ENCODE results near the gene VWA5A. TPM values are rescaled to one million over a fixed set of nuclear protein-coding genes. Genes with fewer than 3 reads are reported as not detected.

Gene VWA5A
- polyA plus RNA-seq, 2 of the 4 experiments (the other 2 are of a cell fraction), result 0.18 to 1.5 TPM

- TF ChIP-seq EHMT2 (IDR thresholded peaks at IDR 0.05; ENCODE audit: low read depth), result no peak
- no peak for TF ChIP-seq RNF2 (IDR thresholded peaks at IDR 0.05; ENCODE audit: borderline replicate concordance, low read depth)
- TF ChIP-seq HDAC2 (IDR thresholded peaks at IDR 0.05), result no peak
- TF ChIP-seq MYC (IDR thresholded peaks at IDR 0.05; ENCODE audit: borderline replicate concordance, low read length), result no peak
- no peak for TF ChIP-seq CEBPB (IDR thresholded peaks at IDR 0.05)
- no peak for TF ChIP-seq HEYL (CRISPR knock-in tag; IDR thresholded peaks at IDR 0.05)
- TF ChIP-seq ZFP36 (IDR thresholded peaks at IDR 0.05; ENCODE audit: borderline replicate concordance, partially characterized antibody), result no peak
- no peak for TF ChIP-seq FOSB (CRISPR knock-in tag; IDR thresholded peaks at IDR 0.05)
- no peak for TF ChIP-seq SREBF2 (IDR thresholded peaks at IDR 0.05)
- no peak for TF ChIP-seq TFCP2L1 (CRISPR knock-in tag; IDR thresholded peaks at IDR 0.05)
- no peak for TF ChIP-seq KDM1A (IDR thresholded peaks at IDR 0.05; ENCODE audit: low read depth)
- TF ChIP-seq, protein P1, sequence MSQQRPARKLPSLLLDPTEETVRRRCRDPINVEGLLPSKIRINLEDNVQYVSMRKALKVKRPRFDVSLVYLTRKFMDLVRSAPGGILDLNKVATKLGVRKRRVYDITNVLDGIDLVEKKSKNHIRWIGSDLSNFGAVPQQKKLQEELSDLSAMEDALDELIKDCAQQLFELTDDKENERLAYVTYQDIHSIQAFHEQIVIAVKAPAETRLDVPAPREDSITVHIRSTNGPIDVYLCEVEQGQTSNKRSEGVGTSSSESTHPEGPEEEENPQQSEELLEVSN (IDR thresholded peaks at IDR 0.05; ENCODE audit: borderline replicate concordance, low read depth), result no peak
- TF ChIP-seq, protein P2, sequence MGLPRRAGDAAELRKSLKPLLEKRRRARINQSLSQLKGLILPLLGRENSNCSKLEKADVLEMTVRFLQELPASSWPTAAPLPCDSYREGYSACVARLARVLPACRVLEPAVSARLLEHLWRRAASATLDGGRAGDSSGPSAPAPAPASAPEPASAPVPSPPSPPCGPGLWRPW (IDR thresholded peaks at IDR 0.05), result no peak
- no peak for TF ChIP-seq JUN (IDR thresholded peaks at IDR 0.05)
- TF ChIP-seq, protein P3, sequence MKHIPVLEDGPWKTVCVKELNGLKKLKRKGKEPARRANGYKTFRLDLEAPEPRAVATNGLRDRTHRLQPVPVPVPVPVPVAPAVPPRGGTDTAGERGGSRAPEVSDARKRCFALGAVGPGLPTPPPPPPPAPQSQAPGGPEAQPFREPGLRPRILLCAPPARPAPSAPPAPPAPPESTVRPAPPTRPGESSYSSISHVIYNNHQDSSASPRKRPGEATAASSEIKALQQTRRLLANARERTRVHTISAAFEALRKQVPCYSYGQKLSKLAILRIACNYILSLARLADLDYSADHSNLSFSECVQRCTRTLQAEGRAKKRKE (CRISPR knock-in tag; IDR thresholded peaks at IDR 0.05; ENCODE audit: low read depth), result no peak
- TF ChIP-seq FOXS1 (CRISPR knock-in tag; IDR thresholded peaks at IDR 0.05), result no peak
- no peak for TF ChIP-seq ZC3H11A (IDR thresholded peaks at IDR 0.05)
- TF ChIP-seq MAZ (IDR thresholded peaks at IDR 0.05; ENCODE audit: borderline replicate concordance, low read depth, low read length), result no peak
- no peak for TF ChIP-seq EHF (CRISPR knock-in tag; IDR thresholded peaks at IDR 0.05)
- TF ChIP-seq RFX5 (IDR thresholded peaks at IDR 0.05), result no peak
- no peaks in the 10 kb centered on the region for H3K9me3 ChIP-seq
- no peak overlapping the region for H3K27ac ChIP-seq
- H3K4me1 ChIP-seq, result no peaks in the 10 kb centered on the region
- no peak for DNase-seq (ENCODE audit: low read depth in 1 of 2, low spot score in 1 of 2)
- no peak overlapping the region for H3K4me3 ChIP-seq
- no peak overlapping the region for H3K4me2 ChIP-seq
- WGBS (ENCODE audit: missing lambda C conversion rate), result 20% methylated on average over 5 of the region's 5 CpGs
- ChIA-PET POLR2A (no interaction called here), CTCF (no interaction called here)
- no peak for ATAC-seq
- no peak for FAIRE-seq
Observed at GRCh38 chr11:124096364-124096763, 18.9 kb upstream of the VWA5A start.

DNA sequence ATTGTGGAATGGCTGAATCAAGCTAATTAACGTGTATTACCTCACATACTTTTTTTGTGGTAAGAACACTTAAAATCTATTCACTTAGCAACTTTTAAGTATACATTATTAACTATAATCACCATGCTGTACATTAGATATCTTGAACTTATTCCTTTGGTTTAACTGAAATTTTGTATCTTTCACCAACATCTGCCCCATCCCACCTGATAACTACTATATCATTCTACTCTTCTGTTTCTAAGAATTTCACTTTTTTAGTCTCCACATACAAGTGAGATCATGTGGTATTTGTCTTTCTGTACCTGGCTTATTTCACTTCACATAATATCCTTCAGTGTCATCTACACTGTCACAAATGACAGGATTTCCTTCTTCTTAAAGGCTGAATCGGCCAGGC, 17.1 kb upstream of the VWA5A start:
- no peak for DNase-seq (ENCODE audit: low read depth in 1 of 2, low spot score in 1 of 2)
- no peak for TF ChIP-seq HOXB5 (CRISPR knock-in tag; IDR thresholded peaks at IDR 0.05)
- no peak for TF ChIP-seq FOXS1 (CRISPR knock-in tag; IDR thresholded peaks at IDR 0.05)
- no peak for TF ChIP-seq HEYL (CRISPR knock-in tag; IDR thresholded peaks at IDR 0.05)
- TF ChIP-seq MAZ (IDR thresholded peaks at IDR 0.05; ENCODE audit: borderline replicate concordance, low read depth, low read length), result no peak
- TF ChIP-seq POLR2AphosphoS2 (conservative IDR thresholded peaks at IDR 0.05; ENCODE audit: low read length), result no peak
- TF ChIP-seq, protein P4, sequence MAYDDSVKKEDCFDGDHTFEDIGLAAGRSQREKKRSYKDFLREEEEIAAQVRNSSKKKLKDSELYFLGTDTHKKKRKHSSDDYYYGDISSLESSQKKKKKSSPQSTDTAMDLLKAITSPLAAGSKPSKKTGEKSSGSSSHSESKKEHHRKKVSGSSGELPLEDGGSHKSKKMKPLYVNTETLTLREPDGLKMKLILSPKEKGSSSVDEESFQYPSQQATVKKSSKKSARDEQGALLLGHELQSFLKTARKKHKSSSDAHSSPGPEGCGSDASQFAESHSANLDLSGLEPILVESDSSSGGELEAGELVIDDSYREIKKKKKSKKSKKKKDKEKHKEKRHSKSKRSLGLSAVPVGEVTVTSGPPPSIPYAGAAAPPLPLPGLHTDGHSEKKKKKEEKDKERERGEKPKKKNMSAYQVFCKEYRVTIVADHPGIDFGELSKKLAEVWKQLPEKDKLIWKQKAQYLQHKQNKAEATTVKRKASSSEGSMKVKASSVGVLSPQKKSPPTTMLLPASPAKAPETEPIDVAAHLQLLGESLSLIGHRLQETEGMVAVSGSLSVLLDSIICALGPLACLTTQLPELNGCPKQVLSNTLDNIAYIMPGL (CRISPR knock-in tag; IDR thresholded peaks at IDR 0.05; ENCODE audit: borderline replicate concordance), result no peak
- no peak for TF ChIP-seq BHLHE40 (IDR thresholded peaks at IDR 0.05; ENCODE audit: low read depth, low read length)
- TF ChIP-seq ZSCAN20 (CRISPR knock-in tag; IDR thresholded peaks at IDR 0.05), result no peak
- TF ChIP-seq, protein P5, sequence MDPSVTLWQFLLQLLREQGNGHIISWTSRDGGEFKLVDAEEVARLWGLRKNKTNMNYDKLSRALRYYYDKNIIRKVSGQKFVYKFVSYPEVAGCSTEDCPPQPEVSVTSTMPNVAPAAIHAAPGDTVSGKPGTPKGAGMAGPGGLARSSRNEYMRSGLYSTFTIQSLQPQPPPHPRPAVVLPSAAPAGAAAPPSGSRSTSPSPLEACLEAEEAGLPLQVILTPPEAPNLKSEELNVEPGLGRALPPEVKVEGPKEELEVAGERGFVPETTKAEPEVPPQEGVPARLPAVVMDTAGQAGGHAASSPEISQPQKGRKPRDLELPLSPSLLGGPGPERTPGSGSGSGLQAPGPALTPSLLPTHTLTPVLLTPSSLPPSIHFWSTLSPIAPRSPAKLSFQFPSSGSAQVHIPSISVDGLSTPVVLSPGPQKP (IDR thresholded peaks at IDR 0.05; ENCODE audit: low read depth, low read length), result no peak
- TF ChIP-seq, protein P6, sequence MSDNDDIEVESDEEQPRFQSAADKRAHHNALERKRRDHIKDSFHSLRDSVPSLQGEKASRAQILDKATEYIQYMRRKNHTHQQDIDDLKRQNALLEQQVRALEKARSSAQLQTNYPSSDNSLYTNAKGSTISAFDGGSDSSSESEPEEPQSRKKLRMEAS (IDR thresholded peaks at IDR 0.05), result no peak
- TF ChIP-seq HDAC2 (IDR thresholded peaks at IDR 0.05), result no peak
- TF ChIP-seq CTCF (IDR thresholded peaks at IDR 0.05), result no peak
- no peak for TF ChIP-seq FOSB (CRISPR knock-in tag; IDR thresholded peaks at IDR 0.05)
- no peak for TF ChIP-seq SREBF2 (IDR thresholded peaks at IDR 0.05)
- no peak for TF ChIP-seq EHF (CRISPR knock-in tag; IDR thresholded peaks at IDR 0.05)
- TF ChIP-seq GATA3 (IDR thresholded peaks at IDR 0.05; ENCODE audit: borderline replicate concordance), result no peak
- TF ChIP-seq RAD21 (conservative IDR thresholded peaks at IDR 0.05 in 1 of 2, IDR thresholded peaks at IDR 0.05 in 1 of 2), result no peak
- no peak for TF ChIP-seq NR3C1 (IDR thresholded peaks at IDR 0.05)
- no peak for TF ChIP-seq TFCP2L1 (CRISPR knock-in tag; IDR thresholded peaks at IDR 0.05)
- TF ChIP-seq CHD4 (IDR thresholded peaks at IDR 0.05; ENCODE audit: borderline replicate concordance), result no peak
- Histone ChIP-seq H3K4me2 (no peak overlapping the region), H3K4me1 (no peaks in the 10 kb centered on the region), H3K4me3 (no peak overlapping the region), H3K9me3 (no peaks in the 10 kb centered on the region), H3K27ac (no peak overlapping the region)
- ChIA-PET POLR2A (no interaction called here), CTCF (no interaction called here)
- 1% methylated on average over 2 of the region's 2 CpGs for WGBS (ENCODE audit: missing lambda C conversion rate)
- no peak for FAIRE-seq
- ATAC-seq, result no peak

All from A549 (cell line).